ENCODE results near the gene CD46. TPM values are rescaled to one million over a fixed set of nuclear protein-coding genes. Genes with fewer than 3 reads are reported as not detected.

CD46 gene
- total RNA-seq: 116 and 153 TPM in 2 replicates

GRCh38 chr1:207751790-207752455 is at the start of gene CD46:
Gene CD46 (plus strand): TSS chr1:207752054. CDS start chr1:207752213, 159 bp downstream.

Other genes with a start within 250 kb of the CD46 start
- not detected in 2 replicates for gene CR1L, start 106.9 kb upstream of the CD46 start, total RNA-seq
- gene CD34, start 159.1 kb downstream of the CD46 start, total RNA-seq: 0.17 and 0.29 TPM in 2 replicates